ENCODE results near the gene KIAA0825. TPM values are rescaled to one million over a fixed set of nuclear protein-coding genes. Genes with fewer than 3 reads are reported as not detected.

KIAA0825 gene
- total and polyA plus RNA-seq, 3 experiments from 2014 or later, result 1.4 to 1.7 (median 1.5) TPM

DNA sequence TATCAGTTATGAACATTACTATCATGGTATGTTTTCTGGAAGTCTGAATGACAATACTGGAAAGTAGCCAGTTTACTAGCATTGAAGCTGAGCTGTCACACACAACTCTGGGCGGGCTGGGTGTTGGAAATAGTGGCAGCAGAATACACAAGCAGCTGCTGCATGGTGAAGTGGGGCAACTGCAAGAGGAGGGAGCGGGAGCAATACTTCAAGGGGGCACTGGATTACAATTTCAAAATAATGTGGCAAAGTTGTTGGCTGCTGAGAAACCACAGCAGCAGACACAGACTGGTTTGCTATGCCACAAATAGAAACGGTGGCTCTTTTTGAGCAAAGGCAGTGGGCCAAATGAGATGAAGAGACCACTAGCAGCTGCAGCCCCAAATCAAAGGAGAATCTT, 350.2 kb downstream of the KIAA0825 start:
- DNase-seq, result no peak
- CTCF ChIA-PET, result no interaction called here

GRCh38 chr5:94267350-94267899, 351.0 kb downstream of the KIAA0825 start:
- CTCF ChIA-PET, result no interaction called here
- H3K4me1 Mint-ChIP-seq, result no peaks in the 10 kb centered on the region
- H3K4me3 Mint-ChIP-seq, result no peak overlapping the region
- H3K27ac Mint-ChIP-seq, result peak overlapping the region in 1 of 8 donors; percentile 0
- no peaks in the 10 kb centered on the region for H3K27me3 Mint-ChIP-seq
- Histone ChIP-seq H3K27me3 (ENCODE audit: insufficient read depth, low read length, poor library complexity, severe bottlenecking) (no peaks in the 10 kb centered on the region), H3K36me3 (ENCODE audit: insufficient read depth, low read length) (no peaks in the 10 kb centered on the region), H3K4me3 (ENCODE audit: low read length) (no peak overlapping the region), H3K4me1 (ENCODE audit: insufficient read depth, low read length) (no peaks in the 10 kb centered on the region), H3K9me3 (ENCODE audit: low read length) (no peaks in the 10 kb centered on the region), H3K27ac (ENCODE audit: low read depth, low read length) (no peak overlapping the region)
- no peak for DNase-seq
- peaks cover 0 to 7% (median 2%) of the 10 kb centered on the region in 5 donors for H3K9me3 Mint-ChIP-seq
- POLR2A ChIA-PET, result no interaction called here
- H3K36me3 Mint-ChIP-seq, result peaks cover 0 to 4% (median 4%) of the 10 kb centered on the region in 3 donors

More for the DNA sequence above, 350.2 kb downstream of the KIAA0825 start:
- peaks cover 0 to 7% (median 2%) of the 10 kb centered on the region in 5 donors for H3K9me3 Mint-ChIP-seq
- H3K27ac Mint-ChIP-seq, result no peak overlapping the region
- no peaks in the 10 kb centered on the region for H3K27me3 Mint-ChIP-seq
- Histone ChIP-seq H3K4me3 (ENCODE audit: low read length) (no peak overlapping the region), H3K36me3 (ENCODE audit: insufficient read depth, low read length) (no peaks in the 10 kb centered on the region), H3K9me3 (ENCODE audit: low read length) (no peaks in the 10 kb centered on the region), H3K4me1 (ENCODE audit: insufficient read depth, low read length) (no peaks in the 10 kb centered on the region), H3K27ac (ENCODE audit: low read depth, low read length) (no peak overlapping the region), H3K27me3 (ENCODE audit: insufficient read depth, low read length, poor library complexity, severe bottlenecking) (no peaks in the 10 kb centered on the region)
- POLR2A ChIA-PET, result no interaction called here
- no peaks in the 10 kb centered on the region for H3K4me1 Mint-ChIP-seq
- peaks cover 0 to 4% (median 4%) of the 10 kb centered on the region in 3 donors for H3K36me3 Mint-ChIP-seq
- no peak overlapping the region for H3K4me3 Mint-ChIP-seq

GRCh38 chr5:94266170-94266569, 352.2 kb downstream of the KIAA0825 start:
- no peak overlapping the region for H3K27ac ChIP-seq (ENCODE audit: low read depth, low read length)
- no peak overlapping the region for H3K27ac Mint-ChIP-seq
- POLR2A ChIA-PET, result no interaction called here
- H3K9me3 Mint-ChIP-seq, result peaks cover 0 to 7% (median 2%) of the 10 kb centered on the region in 5 donors
- H3K9me3 ChIP-seq (ENCODE audit: low read length), result no peaks in the 10 kb centered on the region
- no peaks in the 10 kb centered on the region for H3K4me1 ChIP-seq (ENCODE audit: insufficient read depth, low read length)
- H3K27me3 Mint-ChIP-seq, result no peaks in the 10 kb centered on the region
- no peaks in the 10 kb centered on the region for H3K27me3 ChIP-seq (ENCODE audit: insufficient read depth, low read length, poor library complexity, severe bottlenecking)
- no peak overlapping the region for H3K4me3 ChIP-seq (ENCODE audit: low read length)
- H3K36me3 Mint-ChIP-seq, result peaks cover 0 to 4% (median 0%) of the 10 kb centered on the region in 3 donors
- no peak for DNase-seq
- no peak overlapping the region for H3K4me3 Mint-ChIP-seq
- H3K4me1 Mint-ChIP-seq, result no peaks in the 10 kb centered on the region
- H3K36me3 ChIP-seq (ENCODE audit: insufficient read depth, low read length), result no peaks in the 10 kb centered on the region
- CTCF ChIA-PET, result no interaction called here

- Histone ChIP-seq H3K9me3 (ENCODE audit: low read length) (no peaks in the 10 kb centered on the region), H3K27me3 (ENCODE audit: insufficient read depth, low read length, poor library complexity, severe bottlenecking) (no peaks in the 10 kb centered on the region), H3K4me1 (ENCODE audit: insufficient read depth, low read length) (no peaks in the 10 kb centered on the region), H3K36me3 (ENCODE audit: insufficient read depth, low read length) (no peaks in the 10 kb centered on the region), H3K4me3 (ENCODE audit: low read length) (no peak overlapping the region), H3K27ac (ENCODE audit: low read depth, low read length) (no peak overlapping the region)
- H3K36me3 Mint-ChIP-seq, result peaks cover 0 to under 1% (median 0%) of the 10 kb centered on the region in 3 donors
- H3K4me3 Mint-ChIP-seq, result no peak overlapping the region
- H3K9me3 Mint-ChIP-seq, result no peaks in the 10 kb centered on the region
- no peaks in the 10 kb centered on the region for H3K27me3 Mint-ChIP-seq
- no peaks in the 10 kb centered on the region for H3K4me1 Mint-ChIP-seq
- DNase-seq, result no peak
- CTCF ChIA-PET, result no interaction called here
- no peak overlapping the region for H3K27ac Mint-ChIP-seq
- POLR2A ChIA-PET, result no interaction called here
Measured at GRCh38 chr5:94263068-94263467, 355.3 kb downstream of the KIAA0825 start.

DNA sequence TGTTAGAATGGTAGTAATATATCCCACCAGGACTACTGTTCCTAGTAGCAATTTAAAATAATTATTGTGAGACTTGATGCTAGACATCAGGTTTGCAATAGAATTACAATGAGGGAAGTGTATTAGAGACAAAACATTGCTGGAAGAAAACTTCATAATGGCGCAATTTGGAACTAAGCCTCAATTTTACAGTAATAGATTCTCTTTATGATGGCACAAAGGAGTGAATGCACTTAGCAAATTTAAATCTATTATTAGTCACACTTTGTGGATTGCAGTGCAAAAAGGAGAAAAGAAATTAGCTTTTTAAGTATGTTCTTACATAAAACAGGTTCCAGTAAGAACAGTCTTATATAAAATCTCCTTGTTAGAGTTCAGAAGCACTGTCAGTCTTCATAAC, 358.3 kb downstream of the KIAA0825 start:
- H3K4me3 Mint-ChIP-seq, result no peak overlapping the region
- ChIA-PET POLR2A (no interaction called here), CTCF (no interaction called here)
- H3K9me3 Mint-ChIP-seq, result no peaks in the 10 kb centered on the region
- H3K36me3 Mint-ChIP-seq, result no peaks in the 10 kb centered on the region
- Histone ChIP-seq H3K27ac (ENCODE audit: low read depth, low read length) (no peak overlapping the region), H3K27me3 (ENCODE audit: insufficient read depth, low read length, poor library complexity, severe bottlenecking) (no peaks in the 10 kb centered on the region), H3K4me1 (ENCODE audit: insufficient read depth, low read length) (no peaks in the 10 kb centered on the region), H3K9me3 (ENCODE audit: low read length) (no peaks in the 10 kb centered on the region), H3K36me3 (ENCODE audit: insufficient read depth, low read length) (no peaks in the 10 kb centered on the region), H3K4me3 (ENCODE audit: low read length) (no peak overlapping the region)
- DNase-seq, result no peak
- H3K27me3 Mint-ChIP-seq, result no peaks in the 10 kb centered on the region
- H3K4me1 Mint-ChIP-seq, result no peaks in the 10 kb centered on the region
- H3K27ac Mint-ChIP-seq, result no peak overlapping the region

DNA sequence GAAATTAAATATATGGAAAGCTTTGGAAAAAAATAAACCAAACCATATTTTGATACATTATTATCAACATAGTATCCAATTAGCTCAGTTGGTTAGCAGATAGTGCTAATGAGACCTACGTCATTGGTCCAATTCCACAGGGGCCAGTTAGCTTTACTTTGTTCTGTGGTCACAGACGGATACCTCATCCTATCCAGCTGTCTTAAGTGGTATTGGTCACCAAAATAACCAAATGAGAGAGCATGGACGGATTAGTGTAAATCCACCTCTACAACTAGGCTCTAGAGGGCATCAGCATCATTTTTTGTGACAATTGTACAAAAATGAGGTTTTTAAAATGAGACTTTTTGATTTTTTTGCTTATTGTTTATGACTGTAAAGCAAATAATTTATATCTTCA, 364.2 kb downstream of the KIAA0825 start:
- Histone ChIP-seq H3K4me3 (ENCODE audit: low read length) (no peak overlapping the region), H3K9me3 (ENCODE audit: low read length) (no peaks in the 10 kb centered on the region), H3K36me3 (ENCODE audit: insufficient read depth, low read length) (no peaks in the 10 kb centered on the region), H3K4me1 (ENCODE audit: insufficient read depth, low read length) (no peaks in the 10 kb centered on the region), H3K27ac (ENCODE audit: low read depth, low read length) (no peak overlapping the region), H3K27me3 (ENCODE audit: insufficient read depth, low read length, poor library complexity, severe bottlenecking) (no peaks in the 10 kb centered on the region)
- no peaks in the 10 kb centered on the region for H3K4me1 Mint-ChIP-seq
- ChIA-PET CTCF (no interaction called here), POLR2A (no interaction called here)
- H3K27ac Mint-ChIP-seq, result no peak overlapping the region
- no peak overlapping the region for H3K4me3 Mint-ChIP-seq
- DNase-seq, result no peak
- no peaks in the 10 kb centered on the region for H3K36me3 Mint-ChIP-seq
- no peaks in the 10 kb centered on the region for H3K9me3 Mint-ChIP-seq
- no peaks in the 10 kb centered on the region for H3K27me3 Mint-ChIP-seq

GRCh38 chr5:94250985-94251384, 367.4 kb downstream of the KIAA0825 start:
- Histone ChIP-seq H3K4me3 (ENCODE audit: low read length) (no peak overlapping the region), H3K27ac (ENCODE audit: low read depth, low read length) (no peak overlapping the region), H3K9me3 (ENCODE audit: low read length) (no peaks in the 10 kb centered on the region), H3K27me3 (ENCODE audit: insufficient read depth, low read length, poor library complexity, severe bottlenecking) (no peaks in the 10 kb centered on the region), H3K36me3 (ENCODE audit: insufficient read depth, low read length) (no peaks in the 10 kb centered on the region), H3K4me1 (ENCODE audit: insufficient read depth, low read length) (no peaks in the 10 kb centered on the region)
- no peaks in the 10 kb centered on the region for H3K4me1 Mint-ChIP-seq
- no peaks in the 10 kb centered on the region for H3K36me3 Mint-ChIP-seq
- H3K27me3 Mint-ChIP-seq, result no peaks in the 10 kb centered on the region
- ChIA-PET CTCF (no interaction called here), POLR2A (no interaction called here)
- no peaks in the 10 kb centered on the region for H3K9me3 Mint-ChIP-seq
- no peak overlapping the region for H3K27ac Mint-ChIP-seq
- H3K4me3 Mint-ChIP-seq, result no peak overlapping the region
- no peak for DNase-seq

GRCh38 chr5:94249430-94249829, 369.0 kb downstream of the KIAA0825 start:
- Histone ChIP-seq H3K27ac (ENCODE audit: low read depth, low read length) (no peak overlapping the region), H3K27me3 (ENCODE audit: insufficient read depth, low read length, poor library complexity, severe bottlenecking) (no peaks in the 10 kb centered on the region), H3K36me3 (ENCODE audit: insufficient read depth, low read length) (no peaks in the 10 kb centered on the region), H3K4me3 (ENCODE audit: low read length) (no peak overlapping the region), H3K9me3 (ENCODE audit: low read length) (no peaks in the 10 kb centered on the region), H3K4me1 (ENCODE audit: insufficient read depth, low read length) (no peaks in the 10 kb centered on the region)
- ChIA-PET CTCF (no interaction called here), POLR2A (no interaction called here)
- no peaks in the 10 kb centered on the region for H3K36me3 Mint-ChIP-seq
- H3K9me3 Mint-ChIP-seq, result no peaks in the 10 kb centered on the region
- no peak overlapping the region for H3K27ac Mint-ChIP-seq
- DNase-seq, result no peak
- H3K4me3 Mint-ChIP-seq, result no peak overlapping the region
- no peaks in the 10 kb centered on the region for H3K4me1 Mint-ChIP-seq
- no peaks in the 10 kb centered on the region for H3K27me3 Mint-ChIP-seq

All from CD8-positive, alpha-beta memory T cell (primary cell).